Stimulated activated memory B cell treated with anti-CD40 and anti-IgM and Interleukin-4, amounts not matched to agents 10 μg/mL and 1 μg/mL and 100 μg/mL, for 72 hours (primary cell): ENCODE results near the gene EFEMP1.

Source experiments
- ATAC-seq: fragments of 150-1000 bp; cut with Tn5 transposase; 2 replicates; pipeline ENCODE4 v1.10.0; 2021
- H3K27ac Mint-ChIP-seq: one replicate; pipeline ENCODE4 v1.8.0; 2022; ENCODE audit warnings: mild to moderate bottlenecking, mixed read lengths
- H3K27me3 Mint-ChIP-seq: one replicate; pipeline ENCODE4 v1.8.0; 2022; ENCODE audit warnings: mixed read lengths
- H3K36me3 Mint-ChIP-seq: one replicate; pipeline ENCODE4 v1.8.0; 2022; ENCODE audit warnings: mixed read lengths
- H3K4me1 Mint-ChIP-seq: one replicate; pipeline ENCODE4 v1.8.0; 2022; ENCODE audit warnings: mixed read lengths
- H3K4me3 Mint-ChIP-seq: one replicate; pipeline ENCODE4 v1.8.0; 2022; ENCODE audit warnings: mild to moderate bottlenecking, moderate library complexity, mixed read lengths
- H3K9me3 Mint-ChIP-seq: one replicate; pipeline ENCODE4 v1.8.0; 2022; ENCODE audit warnings: mixed read lengths

EFEMP1 gene

GRCh38 chr2:55949211-55949610 is 25.6 kb upstream of the EFEMP1 start:
- peaks cover 15% of the 10 kb centered on the region for H3K27me3 Mint-ChIP-seq
- H3K4me1 Mint-ChIP-seq = no peaks in the 10 kb centered on the region
- H3K27ac Mint-ChIP-seq = no peak overlapping the region
- no peak overlapping the region for H3K4me3 Mint-ChIP-seq
- ATAC-seq = no peak
- H3K36me3 Mint-ChIP-seq = no peaks in the 10 kb centered on the region
- H3K9me3 Mint-ChIP-seq = no peaks in the 10 kb centered on the region

DNA sequence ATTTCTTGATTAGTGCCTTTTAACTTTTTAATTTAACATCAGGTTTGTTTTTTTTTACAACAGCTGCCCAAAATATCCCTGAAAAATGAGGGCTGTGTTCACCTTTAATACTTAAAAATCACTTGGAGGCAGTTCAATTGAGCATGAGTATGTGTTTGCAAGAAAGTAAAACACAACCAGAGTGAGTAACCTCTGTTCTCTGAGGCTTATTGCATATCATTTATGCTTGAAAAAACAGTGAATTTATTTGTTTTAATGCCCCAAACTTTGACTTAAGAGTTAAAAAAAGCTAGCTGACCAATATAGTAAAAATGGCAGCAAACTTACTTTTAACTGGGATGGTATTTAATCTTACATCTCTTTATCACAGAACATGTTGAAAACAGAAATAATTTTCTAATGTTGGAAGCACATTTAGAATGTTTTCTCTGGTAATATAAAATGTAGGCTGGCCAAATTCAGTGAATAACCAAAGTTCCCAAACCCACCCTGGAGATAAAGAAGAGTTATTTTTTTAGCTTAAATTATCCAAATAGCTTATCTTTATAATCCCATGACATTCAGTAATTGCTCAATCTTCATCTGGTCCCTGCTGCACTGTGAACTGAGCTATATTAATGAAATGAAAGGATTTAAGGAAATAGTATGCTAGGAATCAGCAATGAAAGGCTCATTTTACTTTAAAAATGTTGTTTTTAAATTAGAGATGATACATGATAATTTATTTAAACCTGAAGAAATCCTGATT is 24.8 kb upstream of the EFEMP1 start:
- Mint-ChIP-seq H3K4me3 (no peak overlapping the region), H3K27me3 (peaks cover 15% of the 10 kb centered on the region)
- no peak for ATAC-seq

DNA sequence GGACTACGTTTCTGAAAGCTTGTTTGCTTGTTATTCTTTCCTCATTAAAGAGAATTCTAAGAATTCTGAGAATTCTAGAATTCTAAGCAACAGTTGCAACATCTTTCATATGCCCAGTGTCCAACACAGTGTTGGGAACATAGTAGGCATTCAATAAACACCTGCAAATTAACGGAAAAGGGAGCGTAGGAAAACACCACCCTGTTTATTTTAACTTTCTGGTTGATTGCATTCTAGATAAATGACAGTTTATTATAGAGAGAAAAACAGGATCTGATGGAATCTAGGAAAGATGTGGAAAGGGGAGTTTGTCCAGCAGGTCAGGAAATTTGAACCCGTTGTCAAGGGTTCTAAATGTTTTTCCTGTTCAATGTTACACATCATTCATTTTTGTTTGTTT is 24.2 kb upstream of the EFEMP1 start:
- H3K9me3 Mint-ChIP-seq = no peaks in the 10 kb centered on the region
- no peak overlapping the region for H3K4me3 Mint-ChIP-seq
- H3K27ac Mint-ChIP-seq = no peak overlapping the region
- H3K27me3 Mint-ChIP-seq = peaks cover 15% of the 10 kb centered on the region
- no peaks in the 10 kb centered on the region for H3K36me3 Mint-ChIP-seq
- no peak for ATAC-seq
- H3K4me1 Mint-ChIP-seq = no peaks in the 10 kb centered on the region

More for the DNA sequence above, 24.8 kb upstream of the EFEMP1 start:
- Mint-ChIP-seq H3K27ac (no peak overlapping the region), H3K9me3 (no peaks in the 10 kb centered on the region), H3K36me3 (no peaks in the 10 kb centered on the region), H3K4me1 (no peaks in the 10 kb centered on the region)

GRCh38 chr2:55946793-55947192 is 23.2 kb upstream of the EFEMP1 start:
- Mint-ChIP-seq H3K9me3 (no peaks in the 10 kb centered on the region), H3K27ac (no peak overlapping the region), H3K4me1 (no peaks in the 10 kb centered on the region), H3K27me3 (peaks cover 15% of the 10 kb centered on the region), H3K36me3 (no peaks in the 10 kb centered on the region), H3K4me3 (no peak overlapping the region)
- ATAC-seq = no peak

- no peaks in the 10 kb centered on the region for H3K4me1 Mint-ChIP-seq
- no peak overlapping the region for H3K4me3 Mint-ChIP-seq
- H3K27me3 Mint-ChIP-seq = no peaks in the 10 kb centered on the region
- H3K36me3 Mint-ChIP-seq = no peaks in the 10 kb centered on the region
- no peaks in the 10 kb centered on the region for H3K9me3 Mint-ChIP-seq
- no peak for ATAC-seq
- no peak overlapping the region for H3K27ac Mint-ChIP-seq
Observed at GRCh38 chr2:55943466-55943865, 19.9 kb upstream of the EFEMP1 start.

DNA sequence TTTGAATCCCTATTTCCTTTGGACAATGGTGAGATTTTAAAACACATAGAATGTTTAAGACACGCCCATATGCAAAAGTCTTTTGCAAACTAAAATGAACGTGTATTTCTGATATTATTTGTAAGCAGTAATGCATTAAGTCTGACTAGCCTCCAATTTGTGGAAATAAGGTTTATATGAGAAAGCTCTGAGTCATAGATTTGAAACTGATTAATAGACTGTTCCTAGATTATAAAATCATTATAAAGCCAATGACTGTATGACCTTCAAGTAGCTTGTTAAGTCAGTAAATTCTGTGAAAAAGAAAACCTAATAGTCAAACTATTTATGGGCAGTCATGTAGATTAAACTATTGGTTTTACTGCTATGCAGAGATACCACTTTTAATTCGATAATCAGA is 12.8 kb upstream of the EFEMP1 start:
- H3K36me3 Mint-ChIP-seq = no peaks in the 10 kb centered on the region
- ATAC-seq = no peak
- H3K27ac Mint-ChIP-seq = no peak overlapping the region
- peaks cover 6% of the 10 kb centered on the region for H3K4me1 Mint-ChIP-seq
- no peak overlapping the region for H3K4me3 Mint-ChIP-seq
- peaks cover 6% of the 10 kb centered on the region for H3K9me3 Mint-ChIP-seq
- H3K27me3 Mint-ChIP-seq = peaks cover 27% of the 10 kb centered on the region

- H3K9me3 Mint-ChIP-seq = peaks cover 6% of the 10 kb centered on the region
- H3K36me3 Mint-ChIP-seq = no peaks in the 10 kb centered on the region
- no peak overlapping the region for H3K4me3 Mint-ChIP-seq
- H3K27me3 Mint-ChIP-seq = peaks cover 27% of the 10 kb centered on the region
- peaks cover 6% of the 10 kb centered on the region for H3K4me1 Mint-ChIP-seq
- no peak overlapping the region for H3K27ac Mint-ChIP-seq
- no peak for ATAC-seq
Observed at GRCh38 chr2:55934337-55934736, 10.8 kb upstream of the EFEMP1 start.

DNA sequence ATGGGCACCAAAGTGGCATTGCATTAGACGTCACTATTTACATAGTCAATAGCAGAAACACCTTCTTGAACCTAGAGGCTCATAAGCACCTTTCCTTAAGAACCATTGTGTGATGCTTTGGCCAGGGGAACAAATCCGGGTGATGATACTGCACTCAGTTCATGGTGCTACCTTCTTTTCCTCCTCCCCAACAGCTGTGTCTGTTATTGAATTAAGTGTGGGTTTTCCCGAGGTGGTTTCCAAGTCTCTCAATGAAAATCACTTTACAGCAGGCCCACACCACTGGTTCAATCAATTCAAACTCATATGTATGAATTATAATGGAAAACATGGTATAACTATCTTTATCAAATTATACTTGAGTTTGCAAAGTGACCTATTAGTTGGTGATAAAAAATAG is 9.3 kb upstream of the EFEMP1 start:
- no peak for ATAC-seq
- Mint-ChIP-seq H3K27me3 (peaks cover 27% of the 10 kb centered on the region), H3K27ac (no peak overlapping the region), H3K9me3 (peaks cover 6% of the 10 kb centered on the region), H3K36me3 (no peaks in the 10 kb centered on the region), H3K4me1 (peaks cover 6% of the 10 kb centered on the region), H3K4me3 (no peak overlapping the region)

DNA sequence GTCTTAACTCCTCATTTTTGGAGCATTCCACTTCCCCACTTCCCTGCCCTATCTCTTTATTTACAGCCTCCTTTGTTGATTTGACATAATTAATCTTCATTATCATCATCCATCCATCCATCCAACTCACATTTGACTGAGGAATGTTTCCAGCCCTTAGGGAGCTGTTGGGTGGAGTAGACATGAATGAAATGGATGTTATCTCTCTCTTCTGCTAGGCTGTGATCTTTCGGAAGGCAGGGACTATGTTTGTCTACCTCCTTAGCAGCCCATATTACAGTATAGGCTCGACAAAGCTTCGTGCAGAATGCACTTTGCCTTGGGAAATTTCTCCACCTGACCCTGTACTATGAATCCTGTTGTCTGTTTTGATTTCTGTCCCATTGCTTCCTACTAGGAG is 7.7 kb upstream of the EFEMP1 start:
- Mint-ChIP-seq H3K27ac (no peak overlapping the region), H3K27me3 (peaks cover 27% of the 10 kb centered on the region), H3K4me1 (peaks cover 6% of the 10 kb centered on the region), H3K4me3 (no peak overlapping the region), H3K9me3 (peaks cover 6% of the 10 kb centered on the region), H3K36me3 (no peaks in the 10 kb centered on the region)
- ATAC-seq = no peak

GRCh38 chr2:55929476-55929875 is 5.9 kb upstream of the EFEMP1 start:
- ATAC-seq = no peak
- Mint-ChIP-seq H3K27ac (no peak overlapping the region), H3K27me3 (peaks cover 31% of the 10 kb centered on the region), H3K4me3 (no peak overlapping the region), H3K4me1 (peaks cover 4% of the 10 kb centered on the region), H3K36me3 (no peaks in the 10 kb centered on the region), H3K9me3 (peaks cover 2% of the 10 kb centered on the region)

DNA sequence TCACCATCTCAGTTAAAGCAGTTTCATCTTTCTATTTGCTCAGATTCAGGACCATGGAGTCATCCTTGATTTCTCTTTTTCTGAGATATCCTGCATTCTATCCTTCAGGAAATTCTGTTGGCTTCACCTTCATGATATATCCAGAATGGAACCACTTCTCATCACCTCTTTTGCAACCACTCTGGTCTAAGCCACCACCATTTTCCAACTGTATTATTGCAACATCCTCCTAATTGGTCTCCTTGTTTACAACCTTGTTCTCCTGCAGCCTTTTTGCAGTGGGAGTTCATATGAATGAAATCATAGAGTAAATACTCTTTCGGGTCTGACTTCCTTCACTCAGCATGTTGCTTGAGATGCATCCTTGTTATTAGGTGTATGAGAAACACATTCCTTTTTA is 3.4 kb upstream of the EFEMP1 start:
- H3K4me3 Mint-ChIP-seq = no peak overlapping the region
- H3K36me3 Mint-ChIP-seq = no peaks in the 10 kb centered on the region
- H3K27me3 Mint-ChIP-seq = peaks cover 35% of the 10 kb centered on the region
- no peaks in the 10 kb centered on the region for H3K9me3 Mint-ChIP-seq
- peaks cover 7% of the 10 kb centered on the region for H3K4me1 Mint-ChIP-seq
- no peak for ATAC-seq
- H3K27ac Mint-ChIP-seq = no peak overlapping the region

GRCh38 chr2:55926246-55926645 is 2.7 kb upstream of the EFEMP1 start:
- Mint-ChIP-seq H3K36me3 (no peaks in the 10 kb centered on the region), H3K27me3 (peaks cover 36% of the 10 kb centered on the region), H3K27ac (no peak overlapping the region), H3K9me3 (no peaks in the 10 kb centered on the region), H3K4me1 (peaks cover 7% of the 10 kb centered on the region), H3K4me3 (no peak overlapping the region)
- ATAC-seq = no peak

- no peaks in the 10 kb centered on the region for H3K36me3 Mint-ChIP-seq
- H3K27me3 Mint-ChIP-seq = peaks cover 36% of the 10 kb centered on the region
- H3K9me3 Mint-ChIP-seq = no peaks in the 10 kb centered on the region
- no peak overlapping the region for H3K4me3 Mint-ChIP-seq
- H3K4me1 Mint-ChIP-seq = peaks cover 7% of the 10 kb centered on the region
- H3K27ac Mint-ChIP-seq = no peak overlapping the region
- no peak for ATAC-seq
Observed at GRCh38 chr2:55923982-55924321, 370 bp upstream of the EFEMP1 start.

- no peak overlapping the region for H3K27ac Mint-ChIP-seq
- ATAC-seq = no peak
- H3K9me3 Mint-ChIP-seq = no peaks in the 10 kb centered on the region
- H3K4me3 Mint-ChIP-seq = no peak overlapping the region
- H3K27me3 Mint-ChIP-seq = peaks cover 36% of the 10 kb centered on the region
- peaks cover 7% of the 10 kb centered on the region for H3K4me1 Mint-ChIP-seq
- H3K36me3 Mint-ChIP-seq = no peaks in the 10 kb centered on the region
Observed at GRCh38 chr2:55922291-55922907, 1.2 kb downstream of the EFEMP1 start.

- Mint-ChIP-seq H3K4me3 (no peak overlapping the region), H3K36me3 (no peaks in the 10 kb centered on the region), H3K27me3 (peaks cover 27% of the 10 kb centered on the region), H3K4me1 (peaks cover 7% of the 10 kb centered on the region), H3K27ac (no peak overlapping the region), H3K9me3 (no peaks in the 10 kb centered on the region)
- no peak for ATAC-seq
Observed at GRCh38 chr2:55919574-55919973, 4.0 kb downstream of the EFEMP1 start.

GRCh38 chr2:55918856-55919255 is 4.7 kb downstream of the EFEMP1 start:
- no peak for ATAC-seq
- no peak overlapping the region for H3K4me3 Mint-ChIP-seq
- no peaks in the 10 kb centered on the region for H3K9me3 Mint-ChIP-seq
- H3K27ac Mint-ChIP-seq = no peak overlapping the region
- H3K36me3 Mint-ChIP-seq = no peaks in the 10 kb centered on the region
- peaks cover 20% of the 10 kb centered on the region for H3K27me3 Mint-ChIP-seq
- peaks cover 7% of the 10 kb centered on the region for H3K4me1 Mint-ChIP-seq
